ENCODE results near the gene GGTLC3. TPM values are rescaled to one million over a fixed set of nuclear protein-coding genes. Genes with fewer than 3 reads are reported as not detected.
"Not testable (repeated sequence)": the region's sequence is repeated elsewhere in the genome, so short reads cannot be mapped to it uniquely, and the experiment has no call there.

GGTLC3 gene
- total and polyA plus RNA-seq, 10 of the 15 experiments (the other 5 are each of a cell fraction or from before 2014, with no cell fraction given), result not detected

GRCh38 chr22:18558516-18558915 is 40.6 kb upstream of the GGTLC3 start:
- RAD21 ChIA-PET (ENCODE audit: unreplicated experiment); FAIRE-seq: not testable (repeated sequence)

GRCh38 chr22:18554280-18555256 is 36.6 kb upstream of the GGTLC3 start:
- RAD21 ChIA-PET (ENCODE audit: unreplicated experiment), result not testable (repeated sequence)

More at GRCh38 chr22:18558516-18558915, 40.6 kb upstream of the GGTLC3 start:
- POLR2A ChIA-PET; H3K79me2 ChIP-seq (ENCODE audit: control insufficient read depth, insufficient read depth, low read length); in situ Hi-C loops (cut with MboI); H2AFZ ChIP-seq (ENCODE audit: control insufficient read depth, low read depth, low read length); H3K27ac ChIP-seq (ENCODE audit: control insufficient read depth, insufficient read depth); H3K9ac ChIP-seq (ENCODE audit: control insufficient read depth, insufficient read depth, low read length); H3K9me3 ChIP-seq (replicated peaks; ENCODE audit: control insufficient read depth, insufficient read depth, low read length); intact Hi-C loops (cut with micrococcal nuclease; ENCODE audit: unreplicated experiment); H3K27me3 ChIP-seq (replicated peaks in 1 of 2; ENCODE audit: control insufficient read depth in 2 of 2, insufficient read depth in 2 of 2, low read length in 1 of 2); ATAC-seq; H3K4me3 ChIP-seq; H3K36me3 ChIP-seq (ENCODE audit: control insufficient read depth in 2 of 2, insufficient read depth in 2 of 2, low read length in 1 of 2); CTCF ChIA-PET; H3K4me1 ChIP-seq (ENCODE audit: control insufficient read depth, insufficient read depth, low read length); H4K20me1 ChIP-seq (ENCODE audit: control insufficient read depth, insufficient read depth); SMC1A ChIA-PET (ENCODE audit: uncharacterized antibody, unreplicated experiment); DNase-seq (ENCODE audit: low read depth, low spot score); H3K4me2 ChIP-seq (ENCODE audit: control insufficient read depth, insufficient read depth): not testable (repeated sequence)
- TSS peak; percentile 44 for BruUV-seq (replicated peaks)
- WGBS (ENCODE audit: insufficient coverage, insufficient replicate concordance, low lambda C conversion rate, missing lambda C conversion rate), result no CpG with 5 or more reads among the region's 4 CpGs

GRCh38 chr22:18552839-18553597 is 35.1 kb upstream of the GGTLC3 start:
- RAD21 ChIA-PET (ENCODE audit: unreplicated experiment); H3K9ac ChIP-seq (ENCODE audit: control insufficient read depth, insufficient read depth, low read length); FAIRE-seq; ATAC-seq; H3K4me1 ChIP-seq (ENCODE audit: control insufficient read depth, insufficient read depth, low read length); BruUV-seq (replicated peaks); intact Hi-C loops (cut with micrococcal nuclease; ENCODE audit: unreplicated experiment); H3K4me3 ChIP-seq; H3K79me2 ChIP-seq (ENCODE audit: control insufficient read depth, insufficient read depth, low read length); in situ Hi-C loops (cut with MboI); H3K4me2 ChIP-seq (ENCODE audit: control insufficient read depth, insufficient read depth); H4K20me1 ChIP-seq (ENCODE audit: control insufficient read depth, insufficient read depth); H2AFZ ChIP-seq (ENCODE audit: control insufficient read depth, low read depth, low read length); H3K27me3 ChIP-seq (replicated peaks in 1 of 2; ENCODE audit: control insufficient read depth in 2 of 2, insufficient read depth in 2 of 2, low read length in 1 of 2); POLR2A ChIA-PET; H3K9me3 ChIP-seq (replicated peaks; ENCODE audit: control insufficient read depth, insufficient read depth, low read length); SMC1A ChIA-PET (ENCODE audit: uncharacterized antibody, unreplicated experiment); H3K36me3 ChIP-seq (ENCODE audit: control insufficient read depth in 2 of 2, insufficient read depth in 2 of 2, low read length in 1 of 2); H3K27ac ChIP-seq (ENCODE audit: control insufficient read depth, insufficient read depth); DNase-seq (ENCODE audit: low read depth, low spot score); CTCF ChIA-PET: not testable (repeated sequence)
- WGBS (ENCODE audit: insufficient coverage, insufficient replicate concordance, low lambda C conversion rate, missing lambda C conversion rate), result no CpG with 5 or more reads among the region's 19 CpGs

More at GRCh38 chr22:18554280-18555256, 36.6 kb upstream of the GGTLC3 start:
- DNase-seq (ENCODE audit: low read depth, low spot score); in situ Hi-C loops (cut with MboI); SMC1A ChIA-PET (ENCODE audit: uncharacterized antibody, unreplicated experiment); H3K9ac ChIP-seq (ENCODE audit: control insufficient read depth, insufficient read depth, low read length); H3K36me3 ChIP-seq (ENCODE audit: control insufficient read depth in 2 of 2, insufficient read depth in 2 of 2, low read length in 1 of 2); H3K79me2 ChIP-seq (ENCODE audit: control insufficient read depth, insufficient read depth, low read length); BruUV-seq (replicated peaks); ATAC-seq; FAIRE-seq; H3K4me1 ChIP-seq (ENCODE audit: control insufficient read depth, insufficient read depth, low read length); H3K27me3 ChIP-seq (replicated peaks in 1 of 2; ENCODE audit: control insufficient read depth in 2 of 2, insufficient read depth in 2 of 2, low read length in 1 of 2); POLR2A ChIA-PET; H4K20me1 ChIP-seq (ENCODE audit: control insufficient read depth, insufficient read depth); H3K9me3 ChIP-seq (replicated peaks; ENCODE audit: control insufficient read depth, insufficient read depth, low read length); H3K4me3 ChIP-seq; intact Hi-C loops (cut with micrococcal nuclease; ENCODE audit: unreplicated experiment); H2AFZ ChIP-seq (ENCODE audit: control insufficient read depth, low read depth, low read length); H3K4me2 ChIP-seq (ENCODE audit: control insufficient read depth, insufficient read depth); H3K27ac ChIP-seq (ENCODE audit: control insufficient read depth, insufficient read depth); CTCF ChIA-PET: not testable (repeated sequence)
- WGBS (ENCODE audit: insufficient coverage, insufficient replicate concordance, low lambda C conversion rate, missing lambda C conversion rate), result 33% methylated on average over 3 of the region's 22 CpGs

- H3K9me3 ChIP-seq (replicated peaks; ENCODE audit: control insufficient read depth, insufficient read depth, low read length); H4K20me1 ChIP-seq (ENCODE audit: control insufficient read depth, insufficient read depth); H2AFZ ChIP-seq (ENCODE audit: control insufficient read depth, low read depth, low read length); H3K79me2 ChIP-seq (ENCODE audit: control insufficient read depth, insufficient read depth, low read length); POLR2A ChIA-PET; in situ Hi-C loops (cut with MboI); FAIRE-seq; H3K27me3 ChIP-seq (replicated peaks in 1 of 2; ENCODE audit: control insufficient read depth in 2 of 2, insufficient read depth in 2 of 2, low read length in 1 of 2); H3K4me3 ChIP-seq; H3K4me1 ChIP-seq (ENCODE audit: control insufficient read depth, insufficient read depth, low read length); H3K9ac ChIP-seq (ENCODE audit: control insufficient read depth, insufficient read depth, low read length); SMC1A ChIA-PET (ENCODE audit: uncharacterized antibody, unreplicated experiment); intact Hi-C loops (cut with micrococcal nuclease; ENCODE audit: unreplicated experiment); H3K27ac ChIP-seq (ENCODE audit: control insufficient read depth, insufficient read depth); BruUV-seq (replicated peaks); H3K36me3 ChIP-seq (ENCODE audit: control insufficient read depth in 2 of 2, insufficient read depth in 2 of 2, low read length in 1 of 2); H3K4me2 ChIP-seq (ENCODE audit: control insufficient read depth, insufficient read depth); DNase-seq (ENCODE audit: low read depth, low spot score); RAD21 ChIA-PET (ENCODE audit: unreplicated experiment); CTCF ChIA-PET; ATAC-seq: not testable (repeated sequence)
- 86% methylated on average over 2 of the region's 7 CpGs for WGBS (ENCODE audit: insufficient coverage, insufficient replicate concordance, low lambda C conversion rate, missing lambda C conversion rate)
Measured at GRCh38 chr22:18551046-18551445, 33.1 kb upstream of the GGTLC3 start.
